GM10266 (cell line): ENCODE measurements around the gene GLI2.

Source experiments
- DNase-seq: peaks from one replicate; pipeline ENCODE4 v3.0.0; 2012; ENCODE audit errors: extremely low spot score
- TF ChIP-seq, protein P1 (sequence below): IDR thresholded peaks from 2 replicates; pipeline ENCODE4 v1.5.1; 2012; ENCODE audit warnings: mild to moderate bottlenecking, low read depth; ENCODE audit not compliant: control insufficient read depth, insufficient read depth; ENCODE audit errors: missing control alignments

GLI2 gene

DNA sequence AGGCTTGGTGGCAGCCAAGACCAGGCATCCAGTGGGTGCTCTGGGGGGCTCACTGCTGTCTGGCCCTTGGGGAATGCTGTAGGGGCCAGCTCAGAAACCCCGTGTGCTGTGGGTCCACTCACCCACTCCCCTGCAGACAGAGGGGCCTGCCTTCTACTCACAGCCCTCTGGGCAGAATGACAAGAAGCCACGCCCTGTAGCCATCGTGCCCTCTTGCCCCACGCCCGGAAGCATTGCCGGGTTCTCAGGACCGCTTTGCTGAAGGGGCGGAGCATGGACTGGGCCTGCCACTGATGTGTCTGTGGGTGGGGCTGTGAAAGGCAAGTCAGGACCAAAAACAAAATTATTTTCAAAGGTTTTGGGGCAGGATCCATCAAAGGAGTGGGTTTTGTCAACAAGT, 27.8 kb downstream of the GLI2 start:
- TF ChIP-seq, protein P1, sequence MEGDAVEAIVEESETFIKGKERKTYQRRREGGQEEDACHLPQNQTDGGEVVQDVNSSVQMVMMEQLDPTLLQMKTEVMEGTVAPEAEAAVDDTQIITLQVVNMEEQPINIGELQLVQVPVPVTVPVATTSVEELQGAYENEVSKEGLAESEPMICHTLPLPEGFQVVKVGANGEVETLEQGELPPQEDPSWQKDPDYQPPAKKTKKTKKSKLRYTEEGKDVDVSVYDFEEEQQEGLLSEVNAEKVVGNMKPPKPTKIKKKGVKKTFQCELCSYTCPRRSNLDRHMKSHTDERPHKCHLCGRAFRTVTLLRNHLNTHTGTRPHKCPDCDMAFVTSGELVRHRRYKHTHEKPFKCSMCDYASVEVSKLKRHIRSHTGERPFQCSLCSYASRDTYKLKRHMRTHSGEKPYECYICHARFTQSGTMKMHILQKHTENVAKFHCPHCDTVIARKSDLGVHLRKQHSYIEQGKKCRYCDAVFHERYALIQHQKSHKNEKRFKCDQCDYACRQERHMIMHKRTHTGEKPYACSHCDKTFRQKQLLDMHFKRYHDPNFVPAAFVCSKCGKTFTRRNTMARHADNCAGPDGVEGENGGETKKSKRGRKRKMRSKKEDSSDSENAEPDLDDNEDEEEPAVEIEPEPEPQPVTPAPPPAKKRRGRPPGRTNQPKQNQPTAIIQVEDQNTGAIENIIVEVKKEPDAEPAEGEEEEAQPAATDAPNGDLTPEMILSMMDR: no peak
- no peak for DNase-seq

DNA sequence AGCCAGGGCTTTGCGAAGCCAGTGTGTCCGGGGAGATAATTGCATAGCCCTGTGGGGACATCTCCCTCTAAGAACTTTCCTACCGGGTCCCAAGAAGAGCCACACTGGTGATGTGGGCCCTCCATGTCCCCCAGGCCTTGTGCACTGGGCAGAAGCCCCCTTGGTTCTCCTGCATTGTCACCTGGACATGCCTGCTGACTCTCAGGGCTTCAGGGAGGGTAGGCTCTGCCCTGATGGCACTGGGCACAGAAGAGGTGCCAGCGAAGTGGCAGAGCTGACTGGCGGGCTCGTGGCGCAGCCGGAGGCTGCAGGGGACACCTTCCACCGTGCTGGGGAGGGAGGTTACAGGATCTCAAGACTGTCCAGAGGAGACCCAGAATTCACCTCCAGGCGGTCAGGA, 28.3 kb downstream of the GLI2 start:
- TF ChIP-seq, protein P1: no peak
- no peak for DNase-seq

GRCh38 chr2:120764492-120764891, 28.8 kb downstream of the GLI2 start:
- DNase-seq: no peak
- TF ChIP-seq, protein P1: no peak

DNA sequence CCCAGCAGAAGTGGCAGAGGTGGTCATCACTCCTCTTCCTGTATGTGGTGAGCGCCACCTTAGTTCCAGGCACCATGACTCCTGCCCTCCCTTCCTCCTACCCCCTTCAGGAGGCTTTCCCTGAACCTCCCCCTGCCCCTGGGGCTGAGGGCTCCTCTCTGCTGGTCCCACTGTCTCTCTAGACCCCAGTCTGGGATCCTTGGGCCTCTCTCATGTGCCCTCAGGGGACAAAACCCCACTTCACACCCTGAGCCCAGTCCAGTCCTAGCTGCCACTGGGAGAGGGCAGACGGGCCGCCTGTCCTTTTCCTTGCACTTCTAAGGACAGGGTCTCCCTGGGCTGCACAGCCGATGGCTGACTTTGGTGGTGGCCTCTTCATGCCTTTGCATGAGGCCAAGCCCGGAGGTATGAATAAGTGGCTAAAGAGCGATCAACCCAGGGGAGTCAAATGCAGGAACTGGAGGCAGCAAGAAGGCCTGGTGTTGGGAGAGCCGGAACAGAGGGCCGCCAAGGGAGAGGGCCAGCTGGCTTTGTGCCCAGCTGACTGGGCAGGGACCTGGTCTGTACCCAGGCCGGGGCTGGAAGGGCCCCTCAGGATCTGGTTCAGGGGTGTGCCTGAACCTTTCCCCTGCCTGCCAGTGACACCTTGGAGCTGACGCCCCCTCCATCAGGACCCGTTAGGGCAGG, 29.5 kb downstream of the GLI2 start:
- TF ChIP-seq, protein P1: no peak
- no peak for DNase-seq

GRCh38 chr2:120765678-120766469, 30.2 kb downstream of the GLI2 start:
- no peak for DNase-seq
- TF ChIP-seq, protein P1: no peak

DNA sequence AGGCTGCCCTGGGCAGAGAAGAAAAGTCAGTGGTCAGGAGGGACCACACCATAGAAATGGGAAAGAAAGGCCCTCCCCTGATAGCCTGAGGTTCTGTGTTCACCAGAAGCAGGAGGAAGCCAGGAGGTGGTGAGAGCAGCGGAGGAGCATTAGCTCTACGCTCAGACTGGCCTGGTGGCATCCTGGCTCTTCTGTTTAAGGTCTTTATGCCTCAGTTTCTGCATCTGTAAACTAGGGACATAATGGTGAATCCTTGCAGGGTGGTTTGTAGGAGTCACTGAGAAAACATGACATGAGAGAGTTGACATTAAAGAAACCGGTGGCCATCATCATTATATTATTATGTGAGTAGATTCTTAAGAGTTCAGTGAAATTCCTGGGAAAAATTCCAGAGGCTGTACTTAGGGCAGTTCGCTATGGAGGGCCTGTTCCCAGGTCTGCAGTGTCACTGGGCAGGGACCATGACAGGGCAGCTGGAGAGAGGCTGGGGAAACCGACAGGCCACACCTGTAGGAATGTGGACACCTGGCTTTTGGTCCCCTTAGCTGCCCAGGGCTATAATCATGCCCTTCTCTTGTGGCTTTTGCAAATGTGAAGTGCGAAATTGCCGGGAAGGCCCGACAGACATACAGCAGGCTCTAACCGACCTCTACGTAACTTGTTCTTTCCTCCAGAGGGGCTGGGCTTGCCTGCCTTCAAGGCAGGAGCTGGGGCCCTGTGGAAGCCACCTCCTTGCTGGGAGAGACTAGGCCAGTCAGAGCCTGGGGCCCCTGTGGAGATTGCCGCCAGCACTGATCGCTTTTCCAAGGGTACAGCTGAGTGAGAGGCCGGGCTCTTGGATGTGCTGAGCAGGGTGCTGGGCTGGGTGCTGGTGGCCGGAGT, 31.0 kb downstream of the GLI2 start:
- DNase-seq: no peak
- TF ChIP-seq, protein P1: no peak
